Spleen (tissue), 11 donors: Measurements from ENCODE around the gene MFAP3. TPM values are rescaled to one million over a fixed set of nuclear protein-coding genes. Genes with fewer than 3 reads are reported as not detected.
A peak's percentile ranks its signal among the peaks of the same experiment; 100 is the strongest.

Experiments
- DNase-seq: peaks from one replicate; pipeline ENCODE4 v3.0.0-alpha.2; 2020
- H3K27ac ChIP-seq, 8 donors: fragments of 200-600 bp; sonication (generic) in 7 of 8; 1 replicate in 4 of 8; 2 replicates in 4 of 8; pipeline versions ENCODE4 v1.5.0 to v1.8.0; 2016 to 2021; ENCODE audit warnings: inconsistent platforms in 4 of 8, mild to moderate bottlenecking in 4 of 8, moderate library complexity in 1 of 8
- H3K27me3 ChIP-seq, 7 donors: fragments of 200-600 bp; sonication (generic) in 6 of 7; replicated peaks in 1 of 7; 1 replicate in 4 of 7; 2 replicates in 3 of 7; pipeline versions ENCODE4 v1.5.0 to v1.8.0; 2016 to 2021; ENCODE audit warnings: inconsistent platforms in 3 of 7, mild to moderate bottlenecking in 1 of 7
- H3K36me3 ChIP-seq, 6 donors: fragments of 200-600 bp; sonication (generic) in 5 of 6; 1 replicate in 4 of 6; 2 replicates in 2 of 6; pipeline versions ENCODE4 v1.5.0 to v1.8.0; 2016 to 2021; ENCODE audit warnings: inconsistent platforms in 2 of 6
- H3K4me1 ChIP-seq, 6 donors: fragments of 200-600 bp; sonication (generic) in 5 of 6; 1 replicate in 3 of 6; 2 replicates in 3 of 6; pipeline versions ENCODE4 v1.5.0 to v1.8.0; 2016 to 2021; ENCODE audit warnings: inconsistent platforms in 3 of 6
- H3K4me3 ChIP-seq, 8 donors: fragments of 200-600 bp; sonication (generic) in 7 of 8; 1 replicate in 4 of 8; 2 replicates in 4 of 8; pipeline versions ENCODE4 v1.5.0 to v1.8.0; 2016 to 2021; ENCODE audit warnings: inconsistent platforms in 4 of 8, mild to moderate bottlenecking in 4 of 8, moderate library complexity in 2 of 8
- H3K9me3 ChIP-seq, 8 donors: fragments of 200-600 bp; sonication (generic) in 7 of 8; 1 replicate in 4 of 8; 2 replicates in 4 of 8; pipeline versions ENCODE4 v1.5.0 to v1.8.0; 2016 to 2021; ENCODE audit warnings: inconsistent platforms in 4 of 8
- CTCF ChIP-seq, 11 experiments: fragments of 200-600 bp in 7 of 11; fragments of 450-650 bp in 4 of 11; sonication (generic) in 4 of 11; IDR thresholded peaks in 8 of 11; conservative IDR thresholded peaks in 3 of 11; 1 replicate in 7 of 11; 2 replicates in 4 of 11; pipeline versions ENCODE4 v1.4.0 to v1.8.0; 2016 to 2021; ENCODE audit warnings: antibody characterized with exemption in 11 of 11, inconsistent platforms in 4 of 11, mild to moderate bottlenecking in 1 of 11
- POLR2A ChIP-seq, 3 donors: fragments of 450-650 bp; IDR thresholded peaks; one replicate each; pipeline ENCODE4 v1.5.1; 2017; ENCODE audit warnings: antibody characterized with exemption in 3 of 3, mild to moderate bottlenecking in 1 of 3
- POLR2AphosphoS5 ChIP-seq, 3 donors: sonication (generic); formaldehyde crosslinking; IDR thresholded peaks; one replicate each; pipeline ENCODE4 v1.5.1; 2017; ENCODE audit warnings: antibody characterized with exemption in 3 of 3
- WGBS, 5 donors: extraction: QIAGEN DNeasy Blood & Tissue Kit in 3 of 5; methylation state at CpG; one replicate each; pipeline versions ENCODE4 v1.1.5 to v1.1.7; 2013 to 2018; 5-methylcytosine and 5-hydroxymethylcytosine counted together
- intact Hi-C: fragments of 100-400 bp; cut with DNase I; formaldehyde crosslinking; loops from one replicate; pipeline ENCODE4 v1.15.0; 2023; ENCODE audit warnings: low total_unique reads
- polyA plus RNA-seq, 3 donors: library from polyadenylated mRNA; stranded (reverse); fragments of 200-250 nt; gene quantifications; one replicate each; pipeline ENCODE4 v1.2.1, GENCODE V29; 2013
- total RNA-seq, 7 donors: library from RNA; depleted of rRNA in 3 of 7; stranded (reverse); fragments of >200 nt in 3 of 7; fragmentation: NEBNext Ultra II Directional in 4 of 7; extraction: Animal tissue kit (Norgen Biotek cat#: 25700) in 4 of 7; gene quantifications; one replicate each; pipeline versions ENCODE4 v1.1.0 to v1.2.1, GENCODE V29; 2016 to 2021
- donor health status: healthy with polysubstance abuse.
- donor health status: DM: no; HTN: no; CAD: no; lungs with moderate emphysema.
- donor health status: DM: no; HTN: no; CAD: no.
- donor health status: Bipolar disorder and iron deficiency.
- donor health status: healthy.
- donor health status: DM: no; HTN: no; CAD: no.
- donor health status: DM: yes; HTN: yes; CAD: no.

MFAP3 gene
- total and polyA plus RNA-seq, 10 donors, result 1.8 to 64.6 (median 34.2) TPM

GRCh38 chr5:154046486-154046885 is 7.7 kb downstream of the MFAP3 start:
- 69 to 81% (median 78%) methylated on average over 7 of the region's 7 CpGs for whole genome bisulfite sequencing, 5 donors
- Histone ChIP-seq H3K4me1 (peaks cover 19 to 84% (median 55%) of the 10 kb centered on the region in 6 donors), H3K36me3 (peaks cover 0 to 31% (median 6%) of the 10 kb centered on the region in 6 donors), H3K4me3 (no peak overlapping the region), H3K27me3 (no peaks in the 10 kb centered on the region), H3K27ac (peak overlapping the region in 2 of 8 donors; percentile 5 to 34), H3K9me3 (no peaks in the 10 kb centered on the region)
- no peak for DNase-seq
- intact Hi-C loops, result no loop called here
- TF ChIP-seq CTCF (IDR thresholded peaks at IDR 0.05 in 8 of 11, conservative IDR thresholded peaks at IDR 0.05 in 3 of 11) (no peak), POLR2A (IDR thresholded peaks at IDR 0.05) (no peak), POLR2AphosphoS5 (IDR thresholded peaks at IDR 0.05) (no peak)

GRCh38 chr5:154047324-154047723 is 8.6 kb downstream of the MFAP3 start:
- Histone ChIP-seq H3K27ac (peak overlapping the region in 2 of 8 donors; percentile 5 to 34), H3K27me3 (no peaks in the 10 kb centered on the region), H3K36me3 (peaks cover 0 to 40% (median 9%) of the 10 kb centered on the region in 6 donors), H3K9me3 (no peaks in the 10 kb centered on the region), H3K4me3 (no peak overlapping the region), H3K4me1 (peaks cover 11 to 75% (median 46%) of the 10 kb centered on the region in 6 donors)
- TF ChIP-seq CTCF (IDR thresholded peaks at IDR 0.05 in 8 of 11, conservative IDR thresholded peaks at IDR 0.05 in 3 of 11) (no peak), POLR2A (IDR thresholded peaks at IDR 0.05) (no peak), POLR2AphosphoS5 (IDR thresholded peaks at IDR 0.05) (no peak)
- WGBS, 5 donors, result 69 to 85% (median 84%) methylated on average over 3 of the region's 3 CpGs
- intact Hi-C loops, result no loop called here
- no peak for DNase-seq

GRCh38 chr5:154049636-154050035 is 10.9 kb downstream of the MFAP3 start:
- H3K4me1 ChIP-seq, result peaks cover 5 to 52% (median 25%) of the 10 kb centered on the region in 6 donors
- H3K27ac ChIP-seq, result no peak overlapping the region
- no peaks in the 10 kb centered on the region for H3K9me3 ChIP-seq
- no peaks in the 10 kb centered on the region for H3K27me3 ChIP-seq
- no peak for TF ChIP-seq POLR2AphosphoS5 (IDR thresholded peaks at IDR 0.05)
- H3K4me3 ChIP-seq, result no peak overlapping the region
- WGBS, 5 donors, result 75 to 93% (median 88%) methylated on average over 5 of the region's 5 CpGs
- no peak for DNase-seq
- H3K36me3 ChIP-seq, result peaks cover 0 to 63% (median 25%) of the 10 kb centered on the region in 6 donors
- intact Hi-C loops, result no loop called here

- intact Hi-C loops, result no loop called here
Observed at GRCh38 chr5:154053468-154053867, 14.7 kb downstream of the MFAP3 start.

More at GRCh38 chr5:154053468-154053867, 14.7 kb downstream of the MFAP3 start:
- Histone ChIP-seq H3K27me3 (no peaks in the 10 kb centered on the region), H3K27ac (no peak overlapping the region), H3K9me3 (no peaks in the 10 kb centered on the region), H3K4me1 (peaks cover 0 to 22% (median 3%) of the 10 kb centered on the region in 6 donors), H3K36me3 (peaks cover 0 to 77% (median 29%) of the 10 kb centered on the region in 6 donors), H3K4me3 (no peak overlapping the region)
- WGBS, 5 donors, result 82 to 92% (median 88%) methylated on average over 4 of the region's 4 CpGs
- no peak for DNase-seq
- TF ChIP-seq POLR2A (IDR thresholded peaks at IDR 0.05), result no peak
- TF ChIP-seq CTCF (IDR thresholded peaks at IDR 0.05 in 8 of 11, conservative IDR thresholded peaks at IDR 0.05 in 3 of 11), result no peak
- no peak for TF ChIP-seq POLR2AphosphoS5 (IDR thresholded peaks at IDR 0.05)
